HepG2 (cell line): Measurements from ENCODE around the gene LUC7L.

ENCODE experiments used
- ATF7 ChIP-seq, 2 experiments: fragments of 450-650 bp in 1 of 2; sonication (generic) in 1 of 2; formaldehyde crosslinking in 1 of 2; IDR thresholded peaks; 2 replicates each; pipeline versions ENCODE4 v1.4.0 to v1.6.1; 2016 to 2020; ENCODE audit warnings: antibody characterized with exemption in 1 of 2, mild to moderate bottlenecking in 1 of 2, missing genetic modification reagents in 1 of 2
- CREM ChIP-seq, 2 experiments: sonication (generic) in 1 of 2; formaldehyde crosslinking in 1 of 2; IDR thresholded peaks; 2 replicates each; pipeline versions ENCODE4 v1.4.0 to v1.6.1; 2016 to 2020; ENCODE audit warnings: antibody characterized with exemption in 1 of 2, mild to moderate bottlenecking in 1 of 2, missing genetic modification reagents in 1 of 2
- EP300 ChIP-seq, 3 experiments: sonication (generic) in 1 of 3; formaldehyde crosslinking in 1 of 3; IDR thresholded peaks; 2 replicates each; pipeline versions ENCODE4 v1.5.1 to v1.6.1; 2011 to 2020; ENCODE audit warnings: low read depth in 2 of 3, low read length in 2 of 3, borderline replicate concordance in 1 of 3, improper control_type of control experiment in 1 of 3, mild to moderate bottlenecking in 1 of 3, missing genetic modification reagents in 1 of 3, moderate library complexity in 1 of 3
- MYC ChIP-seq: sonication (generic); formaldehyde crosslinking; IDR thresholded peaks from 2 replicates; pipeline ENCODE4 v1.9.0; 2021; ENCODE audit warnings: missing genetic modification reagents, borderline replicate concordance
- SNRNP70 ChIP-seq: fragments of 200-400 bp; formaldehyde crosslinking; IDR thresholded peaks from 2 replicates; pipeline ENCODE4 v1.6.1; 2017; ENCODE audit warnings: mild to moderate bottlenecking, low read depth, low read length, moderate library complexity
- SP1 ChIP-seq, 2 experiments: fragments of 450-650 bp in 1 of 2; sonication (generic) in 1 of 2; formaldehyde crosslinking in 1 of 2; IDR thresholded peaks; 2 replicates each; pipeline versions ENCODE4 v1.4.0 to v1.6.1; 2016 to 2020; ENCODE audit warnings: missing genetic modification reagents in 1 of 2
- ZSCAN30 ChIP-seq: sonication (generic); formaldehyde crosslinking; IDR thresholded peaks from 2 replicates; pipeline ENCODE4 v1.5.0; 2020; ENCODE audit warnings: mild to moderate bottlenecking, missing genetic modification reagents
- TF ChIP-seq, protein P1 (sequence below): IDR thresholded peaks from 2 replicates; pipeline ENCODE4 v1.6.1; 2016; ENCODE audit warnings: low read depth, missing genetic modification reagents, missing compliant biosample characterization
- TF ChIP-seq, protein P2 (sequence below): sonication (generic); formaldehyde crosslinking; IDR thresholded peaks from 2 replicates; pipeline ENCODE4 v1.5.1; 2020; ENCODE audit warnings: mild to moderate bottlenecking, moderate library complexity, missing genetic modification reagents
- TF ChIP-seq, protein P3 (sequence below): sonication (generic); formaldehyde crosslinking; IDR thresholded peaks from 2 replicates; pipeline ENCODE4 v1.5.0; 2020; ENCODE audit warnings: mild to moderate bottlenecking, missing genetic modification reagents, moderate library complexity
- TF ChIP-seq, protein P4 (sequence below): sonication (generic); formaldehyde crosslinking; IDR thresholded peaks from 2 replicates; pipeline ENCODE4 v1.4.0; 2020; ENCODE audit warnings: missing genetic modification reagents

DNA sequence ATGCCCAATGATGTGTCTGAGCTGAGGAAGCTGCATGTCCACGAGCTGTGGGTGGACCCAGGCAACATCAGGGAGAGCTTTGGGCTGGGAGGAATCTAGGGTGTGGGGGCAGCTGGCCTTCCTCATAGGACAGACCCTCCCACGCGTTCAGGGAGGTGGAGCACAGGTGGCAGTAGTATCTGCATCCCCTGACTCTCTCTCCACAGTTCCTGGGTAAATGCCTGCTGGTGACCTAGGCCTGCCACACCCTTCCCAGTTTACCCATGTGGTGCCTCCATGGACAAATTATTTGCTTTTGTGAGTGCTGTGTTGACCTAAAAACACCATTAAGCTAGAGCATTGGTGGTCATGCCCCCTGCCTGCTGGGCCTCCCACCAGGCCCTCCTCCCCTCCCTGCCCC is 60.2 kb downstream of the LUC7L start:
- TF ChIP-seq, protein P1, sequence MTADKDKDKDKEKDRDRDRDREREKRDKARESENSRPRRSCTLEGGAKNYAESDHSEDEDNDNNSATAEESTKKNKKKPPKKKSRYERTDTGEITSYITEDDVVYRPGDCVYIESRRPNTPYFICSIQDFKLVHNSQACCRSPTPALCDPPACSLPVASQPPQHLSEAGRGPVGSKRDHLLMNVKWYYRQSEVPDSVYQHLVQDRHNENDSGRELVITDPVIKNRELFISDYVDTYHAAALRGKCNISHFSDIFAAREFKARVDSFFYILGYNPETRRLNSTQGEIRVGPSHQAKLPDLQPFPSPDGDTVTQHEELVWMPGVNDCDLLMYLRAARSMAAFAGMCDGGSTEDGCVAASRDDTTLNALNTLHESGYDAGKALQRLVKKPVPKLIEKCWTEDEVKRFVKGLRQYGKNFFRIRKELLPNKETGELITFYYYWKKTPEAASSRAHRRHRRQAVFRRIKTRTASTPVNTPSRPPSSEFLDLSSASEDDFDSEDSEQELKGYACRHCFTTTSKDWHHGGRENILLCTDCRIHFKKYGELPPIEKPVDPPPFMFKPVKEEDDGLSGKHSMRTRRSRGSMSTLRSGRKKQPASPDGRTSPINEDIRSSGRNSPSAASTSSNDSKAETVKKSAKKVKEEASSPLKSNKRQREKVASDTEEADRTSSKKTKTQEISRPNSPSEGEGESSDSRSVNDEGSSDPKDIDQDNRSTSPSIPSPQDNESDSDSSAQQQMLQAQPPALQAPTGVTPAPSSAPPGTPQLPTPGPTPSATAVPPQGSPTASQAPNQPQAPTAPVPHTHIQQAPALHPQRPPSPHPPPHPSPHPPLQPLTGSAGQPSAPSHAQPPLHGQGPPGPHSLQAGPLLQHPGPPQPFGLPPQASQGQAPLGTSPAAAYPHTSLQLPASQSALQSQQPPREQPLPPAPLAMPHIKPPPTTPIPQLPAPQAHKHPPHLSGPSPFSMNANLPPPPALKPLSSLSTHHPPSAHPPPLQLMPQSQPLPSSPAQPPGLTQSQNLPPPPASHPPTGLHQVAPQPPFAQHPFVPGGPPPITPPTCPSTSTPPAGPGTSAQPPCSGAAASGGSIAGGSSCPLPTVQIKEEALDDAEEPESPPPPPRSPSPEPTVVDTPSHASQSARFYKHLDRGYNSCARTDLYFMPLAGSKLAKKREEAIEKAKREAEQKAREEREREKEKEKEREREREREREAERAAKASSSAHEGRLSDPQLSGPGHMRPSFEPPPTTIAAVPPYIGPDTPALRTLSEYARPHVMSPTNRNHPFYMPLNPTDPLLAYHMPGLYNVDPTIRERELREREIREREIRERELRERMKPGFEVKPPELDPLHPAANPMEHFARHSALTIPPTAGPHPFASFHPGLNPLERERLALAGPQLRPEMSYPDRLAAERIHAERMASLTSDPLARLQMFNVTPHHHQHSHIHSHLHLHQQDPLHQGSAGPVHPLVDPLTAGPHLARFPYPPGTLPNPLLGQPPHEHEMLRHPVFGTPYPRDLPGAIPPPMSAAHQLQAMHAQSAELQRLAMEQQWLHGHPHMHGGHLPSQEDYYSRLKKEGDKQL (CRISPR knock-in tag): no peak
- TF ChIP-seq, protein P2, sequence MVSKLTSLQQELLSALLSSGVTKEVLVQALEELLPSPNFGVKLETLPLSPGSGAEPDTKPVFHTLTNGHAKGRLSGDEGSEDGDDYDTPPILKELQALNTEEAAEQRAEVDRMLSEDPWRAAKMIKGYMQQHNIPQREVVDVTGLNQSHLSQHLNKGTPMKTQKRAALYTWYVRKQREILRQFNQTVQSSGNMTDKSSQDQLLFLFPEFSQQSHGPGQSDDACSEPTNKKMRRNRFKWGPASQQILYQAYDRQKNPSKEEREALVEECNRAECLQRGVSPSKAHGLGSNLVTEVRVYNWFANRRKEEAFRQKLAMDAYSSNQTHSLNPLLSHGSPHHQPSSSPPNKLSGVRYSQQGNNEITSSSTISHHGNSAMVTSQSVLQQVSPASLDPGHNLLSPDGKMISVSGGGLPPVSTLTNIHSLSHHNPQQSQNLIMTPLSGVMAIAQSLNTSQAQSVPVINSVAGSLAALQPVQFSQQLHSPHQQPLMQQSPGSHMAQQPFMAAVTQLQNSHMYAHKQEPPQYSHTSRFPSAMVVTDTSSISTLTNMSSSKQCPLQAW (CRISPR knock-in tag): no peak
- TF ChIP-seq SNRNP70 (no peak), ATF7 (IDR thresholded peaks at IDR 0.05) (no peak), ATF7 (CRISPR knock-in tag; IDR thresholded peaks at IDR 0.05) (no peak), ZSCAN30 (CRISPR knock-in tag) (no peak), CREM (IDR thresholded peaks at IDR 0.05) (no peak), CREM (CRISPR knock-in tag; IDR thresholded peaks at IDR 0.05) (no peak), EP300 (IDR thresholded peaks at IDR 0.05; ENCODE audit: low read depth in 2 of 2, low read length in 2 of 2) (no peak), EP300 (CRISPR knock-in tag; IDR thresholded peaks at IDR 0.05; ENCODE audit: borderline replicate concordance) (no peak), SP1 (IDR thresholded peaks at IDR 0.05) (no peak), SP1 (CRISPR knock-in tag; IDR thresholded peaks at IDR 0.05) (no peak), MYC (no peak)
- TF ChIP-seq, protein P3, sequence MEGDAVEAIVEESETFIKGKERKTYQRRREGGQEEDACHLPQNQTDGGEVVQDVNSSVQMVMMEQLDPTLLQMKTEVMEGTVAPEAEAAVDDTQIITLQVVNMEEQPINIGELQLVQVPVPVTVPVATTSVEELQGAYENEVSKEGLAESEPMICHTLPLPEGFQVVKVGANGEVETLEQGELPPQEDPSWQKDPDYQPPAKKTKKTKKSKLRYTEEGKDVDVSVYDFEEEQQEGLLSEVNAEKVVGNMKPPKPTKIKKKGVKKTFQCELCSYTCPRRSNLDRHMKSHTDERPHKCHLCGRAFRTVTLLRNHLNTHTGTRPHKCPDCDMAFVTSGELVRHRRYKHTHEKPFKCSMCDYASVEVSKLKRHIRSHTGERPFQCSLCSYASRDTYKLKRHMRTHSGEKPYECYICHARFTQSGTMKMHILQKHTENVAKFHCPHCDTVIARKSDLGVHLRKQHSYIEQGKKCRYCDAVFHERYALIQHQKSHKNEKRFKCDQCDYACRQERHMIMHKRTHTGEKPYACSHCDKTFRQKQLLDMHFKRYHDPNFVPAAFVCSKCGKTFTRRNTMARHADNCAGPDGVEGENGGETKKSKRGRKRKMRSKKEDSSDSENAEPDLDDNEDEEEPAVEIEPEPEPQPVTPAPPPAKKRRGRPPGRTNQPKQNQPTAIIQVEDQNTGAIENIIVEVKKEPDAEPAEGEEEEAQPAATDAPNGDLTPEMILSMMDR: no peak
- TF ChIP-seq, protein P4, sequence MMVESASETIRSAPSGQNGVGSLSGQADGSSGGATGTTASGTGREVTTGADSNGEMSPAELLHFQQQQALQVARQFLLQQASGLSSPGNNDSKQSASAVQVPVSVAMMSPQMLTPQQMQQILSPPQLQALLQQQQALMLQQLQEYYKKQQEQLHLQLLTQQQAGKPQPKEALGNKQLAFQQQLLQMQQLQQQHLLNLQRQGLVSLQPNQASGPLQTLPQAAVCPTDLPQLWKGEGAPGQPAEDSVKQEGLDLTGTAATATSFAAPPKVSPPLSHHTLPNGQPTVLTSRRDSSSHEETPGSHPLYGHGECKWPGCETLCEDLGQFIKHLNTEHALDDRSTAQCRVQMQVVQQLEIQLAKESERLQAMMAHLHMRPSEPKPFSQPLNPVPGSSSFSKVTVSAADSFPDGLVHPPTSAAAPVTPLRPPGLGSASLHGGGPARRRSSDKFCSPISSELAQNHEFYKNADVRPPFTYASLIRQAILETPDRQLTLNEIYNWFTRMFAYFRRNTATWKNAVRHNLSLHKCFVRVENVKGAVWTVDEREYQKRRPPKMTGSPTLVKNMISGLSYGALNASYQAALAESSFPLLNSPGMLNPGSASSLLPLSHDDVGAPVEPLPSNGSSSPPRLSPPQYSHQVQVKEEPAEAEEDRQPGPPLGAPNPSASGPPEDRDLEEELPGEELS: no peak
